Measurements from ENCODE around the gene U2AF1L4.
A peak's percentile ranks its signal among the peaks of the same experiment; 100 is the strongest.
"Not testable (repeated sequence)": the region's sequence is repeated elsewhere in the genome, so short reads cannot be mapped to it uniquely, and the experiment has no call there.

U2AF1L4 gene

DNA sequence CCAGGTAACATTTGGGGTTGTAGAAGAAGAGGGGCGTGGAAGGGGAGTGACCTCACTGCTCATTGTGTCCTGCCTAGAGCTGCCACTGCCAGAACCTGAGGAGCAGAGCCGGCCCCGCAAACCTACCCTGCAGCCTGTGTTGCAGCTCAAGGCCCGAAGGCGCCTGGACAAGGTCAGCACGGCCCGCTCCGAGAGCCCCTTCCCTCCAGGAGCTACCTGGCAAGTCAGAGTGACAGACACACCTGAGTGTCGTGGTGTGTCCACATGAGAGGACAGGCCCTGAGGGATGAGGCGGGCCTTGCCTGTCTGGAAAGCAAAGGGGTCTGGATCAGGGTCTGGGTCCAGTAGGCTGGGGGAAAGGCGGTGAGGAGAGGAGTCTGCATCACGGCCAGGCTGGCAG is 20.7 kb downstream of the U2AF1L4 start:
- DNase-seq: no peak

DNA sequence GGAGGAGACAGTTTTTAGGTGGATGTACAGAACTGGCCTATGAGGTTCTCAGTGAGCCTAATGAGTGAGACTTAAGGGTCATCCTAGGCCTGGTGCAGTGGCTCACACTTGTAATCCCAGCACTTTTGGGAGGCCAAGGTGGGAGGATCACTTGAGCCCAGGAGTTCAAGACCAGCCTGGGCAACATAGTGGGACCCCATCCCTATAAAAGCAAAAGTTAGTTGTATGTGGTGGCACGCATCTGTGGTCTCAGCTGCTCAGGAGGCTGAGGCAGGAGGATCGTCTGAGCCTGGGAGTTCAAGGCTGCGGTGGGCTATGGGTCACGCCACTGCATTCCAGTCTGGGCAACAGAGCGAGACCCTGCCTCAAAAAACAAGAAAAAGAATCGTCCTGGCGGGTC is 21.1 kb downstream of the U2AF1L4 start:
- DNase-seq: not testable (repeated sequence)

DNA sequence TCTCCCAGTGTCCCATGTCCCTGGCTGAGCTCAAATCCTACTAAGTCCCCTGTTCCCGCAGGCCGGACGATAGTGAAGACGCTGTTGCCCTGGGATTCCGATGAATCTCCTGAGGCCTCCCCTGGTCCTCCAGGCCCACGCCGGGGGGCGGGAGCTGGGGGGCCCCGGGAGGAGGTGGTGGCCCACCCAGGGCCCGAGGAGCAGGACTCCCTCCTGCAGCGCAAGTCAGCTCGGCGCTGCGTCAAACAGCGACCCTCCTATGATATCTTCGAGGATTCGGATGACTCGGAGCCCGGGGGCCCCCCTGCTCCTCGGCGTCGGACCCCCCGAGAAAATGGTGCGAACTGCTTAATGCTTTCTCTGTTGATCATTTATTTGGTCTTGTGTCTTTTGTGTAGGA is 21.5 kb downstream of the U2AF1L4 start:
- DNase-seq: no peak

DNA sequence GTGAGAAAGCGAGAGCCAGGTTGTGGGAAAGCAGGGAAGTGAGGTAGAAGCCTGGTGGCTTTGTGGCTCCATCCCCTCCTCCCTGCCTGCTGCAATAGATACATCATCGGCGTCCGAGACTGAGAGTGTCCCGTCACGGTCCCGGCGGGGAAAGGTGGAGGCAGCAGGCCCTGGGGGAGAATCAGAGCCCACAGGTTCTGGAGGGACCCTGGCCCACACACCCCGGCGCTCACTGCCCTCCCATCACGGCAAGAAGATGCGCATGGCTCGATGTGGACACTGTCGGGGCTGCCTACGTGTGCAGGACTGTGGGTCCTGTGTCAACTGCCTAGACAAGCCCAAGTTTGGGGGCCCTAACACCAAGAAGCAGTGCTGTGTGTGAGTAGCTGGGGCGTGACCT is 22.3 kb downstream of the U2AF1L4 start:
- DNase-seq: no peak

DNA sequence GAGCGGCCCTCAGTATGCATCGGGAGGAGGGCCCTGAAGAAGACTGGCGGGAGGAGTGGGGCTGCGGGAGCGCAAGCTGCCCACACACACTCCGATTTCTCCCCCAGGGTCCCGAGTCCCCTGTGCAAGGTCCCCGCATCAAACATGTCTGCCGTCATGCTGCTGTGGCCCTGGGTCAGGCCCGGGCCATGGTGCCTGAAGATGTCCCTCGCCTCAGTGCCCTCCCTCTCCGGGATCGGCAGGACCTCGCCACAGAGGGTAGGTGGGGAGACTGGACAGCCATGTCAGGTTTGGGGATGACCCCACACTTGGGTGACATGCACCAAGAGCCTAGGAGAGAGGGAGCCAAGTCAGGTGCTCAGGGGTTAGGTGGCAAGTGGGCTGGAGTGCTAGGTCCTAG is 22.8 kb downstream of the U2AF1L4 start:
- DNase-seq: no peak

DNA sequence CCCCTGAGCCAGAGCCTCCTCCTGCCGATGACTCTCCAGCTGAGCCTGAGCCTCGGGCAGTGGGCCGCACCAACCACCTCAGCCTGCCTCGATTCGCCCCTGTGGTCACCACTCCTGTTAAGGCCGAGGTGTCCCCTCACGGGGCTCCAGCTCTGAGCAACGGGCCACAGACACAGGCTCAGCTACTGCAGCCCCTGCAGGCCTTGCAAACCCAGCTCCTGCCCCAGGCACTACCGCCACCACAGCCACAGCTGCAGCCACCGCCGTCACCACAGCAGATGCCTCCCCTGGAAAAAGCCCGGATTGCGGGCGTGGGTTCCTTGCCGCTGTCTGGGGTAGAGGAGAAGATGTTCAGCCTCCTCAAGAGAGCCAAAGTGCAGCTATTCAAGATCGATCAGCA is 23.8 kb downstream of the U2AF1L4 start:
- no peak for DNase-seq

DNA sequence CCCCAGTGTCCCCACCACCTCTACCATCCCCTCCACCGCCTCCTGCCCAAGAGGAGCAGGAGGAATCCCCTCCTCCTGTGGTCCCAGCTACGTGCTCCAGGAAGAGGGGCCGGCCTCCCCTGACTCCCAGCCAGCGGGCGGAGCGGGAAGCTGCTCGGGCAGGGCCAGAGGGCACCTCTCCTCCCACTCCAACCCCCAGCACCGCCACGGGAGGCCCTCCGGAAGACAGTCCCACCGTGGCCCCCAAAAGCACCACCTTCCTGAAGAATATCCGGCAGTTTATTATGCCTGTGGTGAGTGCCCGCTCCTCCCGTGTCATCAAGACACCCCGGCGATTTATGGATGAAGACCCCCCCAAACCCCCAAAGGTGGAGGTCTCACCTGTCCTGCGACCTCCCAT is 24.6 kb downstream of the U2AF1L4 start:
- no peak for DNase-seq

DNA sequence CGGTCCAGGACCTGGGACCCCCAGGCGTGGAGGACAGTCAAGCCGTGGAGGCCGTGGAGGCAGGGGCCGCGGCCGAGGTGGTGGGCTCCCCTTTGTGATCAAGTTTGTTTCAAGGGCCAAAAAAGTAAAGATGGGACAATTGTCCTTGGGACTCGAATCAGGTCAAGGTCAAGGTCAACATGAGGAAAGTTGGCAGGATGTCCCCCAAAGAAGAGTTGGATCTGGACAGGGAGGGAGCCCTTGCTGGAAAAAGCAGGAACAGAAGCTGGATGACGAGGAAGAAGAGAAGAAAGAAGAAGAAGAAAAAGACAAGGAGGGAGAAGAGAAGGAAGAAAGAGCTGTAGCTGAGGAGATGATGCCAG is 25.1 kb downstream of the U2AF1L4 start:
- no peak for DNase-seq

DNA sequence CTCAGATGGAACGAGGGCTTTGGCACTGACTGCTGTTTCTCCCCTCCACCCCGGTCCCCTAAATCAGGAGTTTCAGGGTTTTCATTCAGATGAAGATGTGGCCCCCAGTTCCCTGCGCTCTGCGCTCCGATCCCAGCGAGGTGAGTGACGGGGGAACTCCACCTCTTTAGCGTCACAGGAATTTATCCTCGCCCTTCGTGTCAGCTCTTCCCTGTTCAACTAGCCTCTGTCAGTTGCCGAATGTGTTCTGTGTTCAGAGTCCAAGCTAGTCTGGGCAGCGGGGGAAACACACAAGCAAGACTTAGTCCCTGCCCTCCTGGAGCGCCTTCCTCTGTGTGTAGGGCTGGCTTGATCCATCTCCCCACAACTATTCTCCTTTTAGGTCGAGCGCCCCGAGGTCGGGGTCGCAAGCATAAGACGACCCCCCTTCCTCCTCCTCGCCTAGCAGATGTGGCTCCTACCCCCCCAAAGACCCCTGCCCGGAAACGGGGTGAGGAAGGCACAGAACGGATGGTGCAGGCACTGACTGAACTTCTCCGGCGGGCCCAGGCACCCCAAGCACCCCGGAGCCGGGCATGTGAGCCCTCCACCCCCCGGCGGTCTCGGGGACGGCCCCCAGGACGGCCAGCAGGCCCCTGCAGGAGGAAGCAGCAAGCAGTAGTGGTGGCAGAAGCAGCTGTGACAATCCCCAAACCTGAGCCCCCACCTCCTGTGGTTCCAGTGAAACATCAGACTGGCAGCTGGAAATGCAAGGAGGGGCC is 25.6 kb downstream of the U2AF1L4 start:
- no peak for DNase-seq

DNA sequence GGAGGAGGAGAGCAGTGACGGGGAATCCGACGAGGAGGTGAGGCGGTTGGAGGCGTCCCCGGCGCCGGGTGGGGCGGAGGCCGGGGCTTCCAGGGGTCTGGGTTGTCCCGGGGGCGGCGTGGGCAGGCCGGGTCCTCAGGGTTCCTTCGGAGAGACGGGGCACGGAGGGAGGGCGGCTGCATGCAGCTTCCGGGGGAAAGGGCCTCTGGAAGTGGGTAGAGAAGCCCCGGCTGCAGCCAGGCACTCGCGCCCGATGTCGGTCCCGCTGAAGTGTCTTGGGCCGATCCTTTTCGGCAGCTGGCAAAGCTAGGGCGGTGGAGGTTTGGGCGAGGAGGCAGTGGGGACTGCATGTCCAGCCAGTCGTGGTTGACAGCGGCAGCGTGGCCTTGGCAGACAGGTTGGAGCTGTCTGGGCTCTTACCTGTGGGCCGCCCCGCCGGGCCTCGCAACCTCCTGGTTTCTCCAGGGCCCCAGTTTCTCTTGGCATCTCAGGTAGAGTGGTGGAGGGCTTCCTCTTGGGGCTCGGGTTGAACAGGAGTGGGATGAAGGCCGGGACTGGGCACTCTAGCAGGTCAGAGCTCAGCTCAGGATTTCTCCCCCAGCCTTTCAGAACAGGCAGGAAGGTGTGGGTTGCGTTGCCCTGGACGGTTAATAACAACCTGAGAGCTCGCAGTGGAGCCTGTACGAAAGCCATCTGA is 26.7 kb downstream of the U2AF1L4 start:
- DNase-seq: peak; percentile 43

DNA sequence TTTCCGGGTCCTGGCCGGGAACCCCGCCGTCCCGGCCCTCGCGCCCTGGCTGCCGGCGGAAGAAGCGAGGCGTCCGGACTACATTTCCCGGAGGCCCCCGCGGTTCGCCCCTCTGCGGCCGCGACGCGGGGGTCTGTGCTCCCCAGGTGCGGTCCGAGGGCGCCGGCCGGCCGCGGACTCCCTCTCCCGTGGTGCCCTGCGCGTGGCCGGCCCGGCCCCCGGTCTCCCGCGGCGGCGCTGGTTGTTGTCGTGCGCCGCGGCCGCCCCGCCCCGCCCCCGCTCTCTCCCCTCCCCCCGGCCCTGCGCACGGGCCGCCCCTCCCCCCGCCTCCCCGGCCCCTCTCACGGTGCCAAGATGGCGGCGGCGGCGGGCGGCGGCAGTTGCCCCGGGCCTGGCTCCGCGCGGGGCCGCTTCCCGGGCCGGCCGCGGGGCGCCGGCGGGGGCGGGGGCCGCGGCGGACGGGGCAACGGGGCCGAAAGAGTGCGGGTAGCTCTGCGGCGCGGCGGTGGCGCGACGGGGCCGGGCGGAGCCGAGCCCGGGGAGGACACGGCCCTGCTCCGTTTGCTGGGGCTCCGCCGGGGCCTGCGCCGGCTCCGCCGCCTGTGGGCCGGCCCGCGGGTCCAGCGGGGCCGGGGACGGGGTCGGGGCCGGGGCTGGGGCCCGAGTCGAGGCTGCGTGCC is 27.4 kb downstream of the U2AF1L4 start, which contains the start of gene KMT2B:
TSS of gene KMT2B (plus strand) at position 339 of the 680 bp plus-strand sequence. CDS start at position 355, 16 bp downstream.
- DNase-seq: peak; percentile 98

DNA sequence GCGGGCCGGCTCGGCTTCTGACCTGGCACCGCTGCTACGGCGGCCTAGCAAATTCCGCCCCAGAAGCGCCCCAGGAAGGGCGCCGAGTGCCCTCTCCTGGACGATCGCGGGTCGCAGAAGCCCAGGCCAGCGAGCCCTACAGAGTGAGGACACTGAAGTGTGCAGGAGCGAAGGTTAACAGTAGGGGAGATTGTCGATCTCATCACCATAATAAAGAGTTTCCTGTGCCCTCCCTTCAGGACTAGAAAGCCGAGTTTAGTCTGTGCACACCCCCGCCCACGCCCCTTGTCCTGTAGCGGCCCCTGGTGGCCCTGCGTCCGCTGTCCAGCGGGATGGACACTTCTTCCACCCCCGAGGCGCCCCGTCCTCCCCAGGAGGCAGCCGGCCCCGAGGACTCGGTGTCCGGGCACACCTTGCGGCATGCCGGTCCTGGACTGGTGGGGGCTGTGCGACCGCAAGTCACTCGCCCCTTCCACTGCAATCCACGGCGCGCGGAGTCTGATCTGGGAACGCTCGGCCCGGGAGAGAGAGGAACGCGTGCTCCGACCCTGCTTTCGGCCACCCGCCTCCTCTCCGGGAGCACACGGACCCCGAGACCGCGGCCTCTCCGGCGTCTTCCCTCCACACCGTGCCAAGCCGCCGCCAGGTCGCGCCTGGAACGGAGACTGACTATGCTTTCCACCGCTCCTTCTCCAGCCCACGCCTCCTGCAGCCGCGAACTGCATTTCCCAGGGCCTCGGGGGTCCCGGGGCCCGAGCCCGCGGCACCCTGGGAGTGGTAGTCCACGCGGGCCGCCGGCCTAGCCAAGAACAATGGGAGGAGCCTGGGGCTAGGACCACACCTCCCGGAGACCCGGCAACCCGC is 28.2 kb downstream of the U2AF1L4 start:
- peak; percentile 95 for DNase-seq

DNA sequence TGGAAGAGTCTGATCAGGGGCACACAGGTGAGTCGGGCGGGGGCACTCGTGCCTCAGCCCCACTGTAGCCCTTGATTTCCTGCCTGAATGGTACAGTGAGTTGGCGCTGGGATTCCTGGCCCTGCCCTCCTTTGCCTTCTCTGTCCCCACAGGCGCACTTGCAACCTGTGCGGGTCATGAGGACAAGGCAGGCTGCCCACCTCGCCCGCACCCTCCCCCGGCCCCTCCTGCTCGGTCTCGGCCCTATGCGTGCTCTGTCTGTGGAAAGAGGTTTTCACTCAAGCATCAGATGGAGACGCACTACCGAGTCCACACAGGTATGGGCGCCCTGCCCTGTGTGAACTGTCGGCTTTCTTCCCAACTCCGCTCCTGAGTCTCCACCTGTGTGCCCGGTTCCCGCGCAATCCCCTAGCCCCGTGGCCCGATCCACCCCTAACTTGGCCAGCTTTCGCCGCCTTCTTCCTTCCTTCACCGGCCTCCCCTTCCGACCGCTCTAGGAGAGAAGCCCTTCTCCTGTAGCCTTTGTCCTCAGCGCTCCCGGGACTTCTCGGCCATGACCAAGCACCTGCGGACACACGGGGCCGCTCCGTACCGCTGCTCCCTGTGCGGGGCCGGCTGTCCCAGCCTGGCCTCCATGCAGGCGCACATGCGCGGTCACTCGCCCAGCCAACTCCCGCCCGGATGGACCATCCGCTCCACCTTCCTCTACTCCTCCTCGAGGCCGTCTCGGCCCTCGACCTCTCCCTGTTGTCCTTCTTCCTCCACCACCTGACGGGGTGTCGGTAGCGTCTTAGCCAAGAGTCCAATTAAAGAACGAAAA is 29.0 kb downstream of the U2AF1L4 start:
- no peak for DNase-seq

DNA sequence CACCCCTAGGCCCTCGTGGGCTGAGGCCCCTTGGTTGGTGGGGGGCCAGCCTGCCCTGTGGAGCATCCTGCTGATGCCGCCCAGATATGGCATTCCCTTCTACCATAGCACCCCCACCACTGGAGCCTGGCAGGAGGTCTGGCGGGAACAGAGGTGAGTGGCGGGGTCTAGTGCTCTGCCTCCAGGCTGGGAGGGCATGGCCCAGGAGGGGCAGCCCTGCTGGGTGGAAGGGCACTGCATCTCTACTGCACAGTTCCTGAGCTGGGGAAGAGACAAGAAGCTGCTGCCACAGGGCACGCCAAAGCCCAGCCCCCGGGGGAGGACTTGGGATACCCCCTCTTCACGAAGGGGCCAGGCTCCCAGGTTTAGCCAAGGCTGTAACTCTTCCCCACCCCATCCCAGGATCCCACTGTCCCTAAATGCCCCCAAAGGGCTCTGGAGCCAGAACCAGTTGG is 29.8 kb downstream of the U2AF1L4 start:
- DNase-seq: no peak

DNA sequence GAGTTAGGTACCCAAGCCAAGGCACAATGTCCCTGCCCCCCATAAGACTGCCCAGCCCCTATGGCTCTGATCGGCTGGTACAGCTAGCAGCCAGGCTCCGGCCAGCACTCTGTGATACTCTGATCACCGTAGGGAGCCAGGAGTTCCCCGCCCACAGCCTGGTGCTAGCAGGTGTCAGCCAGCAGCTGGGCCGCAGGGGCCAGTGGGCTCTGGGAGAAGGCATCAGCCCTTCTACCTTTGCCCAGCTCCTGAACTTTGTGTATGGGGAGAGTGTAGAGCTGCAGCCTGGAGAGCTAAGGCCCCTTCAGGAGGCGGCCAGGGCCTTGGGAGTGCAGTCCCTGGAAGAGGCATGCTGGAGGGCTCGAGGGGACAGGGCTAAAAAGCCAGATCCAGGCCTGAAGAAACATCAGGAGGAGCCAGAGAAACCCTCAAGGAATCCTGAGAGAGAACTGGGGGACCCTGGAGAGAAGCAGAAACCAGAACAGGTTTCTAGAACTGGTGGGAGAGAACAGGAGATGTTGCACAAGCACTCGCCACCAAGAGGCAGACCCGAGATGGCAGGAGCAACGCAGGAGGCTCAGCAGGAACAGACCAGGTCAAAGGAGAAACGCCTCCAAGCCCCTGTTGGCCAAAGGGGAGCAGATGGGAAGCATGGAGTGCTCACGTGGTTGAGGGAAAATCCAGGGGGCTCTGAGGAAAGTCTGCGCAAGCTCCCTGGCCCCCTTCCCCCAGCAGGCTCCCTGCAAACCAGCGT is 30.4 kb downstream of the U2AF1L4 start:
- no peak for DNase-seq

DNA sequence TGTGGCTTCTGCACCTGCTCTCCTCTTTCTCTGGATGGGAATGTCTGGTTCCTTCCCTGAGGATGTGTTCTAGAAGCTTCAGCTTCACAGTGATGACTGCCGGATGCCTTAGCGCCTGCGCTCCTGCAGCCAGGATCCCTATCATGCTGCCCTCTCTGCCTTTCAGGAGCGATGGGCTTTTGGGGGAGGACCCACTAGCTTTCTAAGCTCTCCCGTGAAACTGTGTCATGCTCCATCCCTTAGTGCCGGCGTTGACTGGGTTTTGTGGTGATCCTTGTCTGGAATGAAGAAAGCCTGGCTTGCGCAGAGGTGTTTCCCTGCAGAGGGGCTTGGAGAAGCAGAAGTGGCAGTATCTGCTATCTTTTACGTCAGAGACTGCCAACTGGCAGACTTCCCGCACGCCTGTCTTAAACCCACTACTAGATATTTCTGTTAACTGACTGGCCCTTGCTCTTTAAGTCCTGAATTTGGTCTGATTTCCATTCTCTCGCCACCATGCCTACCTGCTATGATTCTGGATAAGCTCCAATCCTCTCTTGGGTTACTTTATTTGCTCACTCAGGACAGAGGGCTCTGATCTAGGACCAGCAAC is 31.2 kb downstream of the U2AF1L4 start:
- no peak for DNase-seq

DNA sequence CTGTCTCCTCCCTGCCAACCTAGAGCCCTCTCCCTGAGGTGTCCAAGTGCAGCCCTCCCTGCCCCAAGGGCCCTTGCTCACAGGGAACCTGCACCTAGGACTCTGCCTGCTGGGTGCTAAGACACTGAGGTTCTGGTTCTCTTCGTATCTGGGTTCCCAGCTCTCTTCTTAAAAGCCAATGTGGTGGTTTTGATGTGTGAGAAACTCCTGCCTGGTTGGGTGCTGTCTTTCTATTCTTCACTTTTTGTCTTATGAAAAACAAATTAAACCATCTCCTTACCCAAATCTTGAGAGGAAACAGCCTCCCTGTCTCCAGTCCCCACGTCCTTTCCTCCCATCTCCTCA is 31.7 kb downstream of the U2AF1L4 start:
- DNase-seq: no peak

DNA sequence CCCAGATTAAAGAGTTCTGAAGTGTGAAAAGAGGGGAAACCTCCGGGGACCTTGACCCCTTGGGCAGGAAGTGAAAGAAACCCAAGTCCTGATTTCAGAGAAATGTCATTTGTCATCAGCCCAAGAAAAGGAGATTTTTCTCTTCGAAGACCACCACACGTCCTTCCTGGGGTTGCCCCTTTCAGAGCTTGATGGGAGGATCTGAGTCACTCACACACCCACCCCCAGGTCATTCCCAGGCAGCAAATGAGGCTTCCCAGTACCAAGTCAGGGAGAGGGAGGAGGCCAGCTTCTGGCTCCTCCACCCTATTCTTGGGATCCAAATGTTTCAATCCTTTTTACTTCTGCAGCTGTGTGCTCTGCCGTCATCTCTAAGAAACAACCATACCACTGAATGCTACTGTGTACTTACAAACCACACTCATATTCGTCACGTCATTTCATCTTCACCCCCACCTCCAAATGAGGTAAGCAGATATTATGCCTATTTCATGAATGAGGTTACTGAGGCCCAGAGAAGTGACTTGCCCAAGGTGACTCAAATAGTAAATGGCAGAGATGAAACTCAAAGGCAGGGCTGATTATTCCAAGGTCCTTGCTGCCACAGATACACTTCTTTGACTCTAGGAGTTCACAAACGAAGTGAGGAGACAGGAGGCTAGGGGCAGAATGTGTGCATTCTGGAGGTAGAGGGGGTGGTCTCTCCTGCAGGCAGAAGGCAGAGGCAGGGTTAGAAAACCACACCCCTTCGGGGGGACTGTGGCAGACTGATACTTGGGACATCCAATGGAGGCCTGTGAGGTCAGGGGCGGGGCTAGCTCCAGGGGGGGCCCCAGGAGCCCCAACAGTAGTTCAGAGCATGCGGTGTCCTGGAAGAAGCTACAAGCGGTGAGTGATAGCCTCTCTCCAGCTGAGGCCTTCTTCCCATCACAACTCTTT is 32.4 kb downstream of the U2AF1L4 start:
- no peak for DNase-seq
